Endodermal cell (in vitro differentiated cells): Measurements from ENCODE around the gene SATB1. TPM values are rescaled to one million over a fixed set of nuclear protein-coding genes. Genes with fewer than 3 reads are reported as not detected.

Experiments used
- DNase-seq: peaks from one replicate; pipeline ENCODE4 v3.0.0-alpha.2; 2017
- H3K27ac ChIP-seq: 2 replicates; pipeline ENCODE4 v1.5.1; 2013; ENCODE audit warnings: mild to moderate bottlenecking, low read depth, low read length, moderate library complexity
- H3K27me3 ChIP-seq: 2 replicates; pipeline ENCODE4 v1.6.1; 2013; ENCODE audit warnings: mild to moderate bottlenecking, low read length, moderate library complexity; ENCODE audit not compliant: insufficient read depth, control insufficient read depth, poor library complexity, severe bottlenecking
- H3K36me3 ChIP-seq: 2 replicates; pipeline ENCODE4 v1.7.0; 2013; ENCODE audit warnings: mild to moderate bottlenecking, low read length, moderate library complexity; ENCODE audit not compliant: control insufficient read depth, insufficient read depth
- H3K4me1 ChIP-seq: one replicate; pipeline ENCODE4 v1.7.0; 2013; ENCODE audit warnings: low read length; ENCODE audit not compliant: control insufficient read depth, insufficient read depth
- H3K4me3 ChIP-seq: 2 replicates; pipeline ENCODE4 v1.5.1; 2013; ENCODE audit warnings: mild to moderate bottlenecking, low read length, moderate library complexity
- H3K9ac ChIP-seq: 2 replicates; pipeline ENCODE4 v1.6.1; 2013; ENCODE audit warnings: mild to moderate bottlenecking, low read length, moderate library complexity; ENCODE audit not compliant: poor library complexity, severe bottlenecking; ENCODE audit errors: extremely low read depth
- H3K9me3 ChIP-seq: 2 replicates; pipeline ENCODE4 v1.6.1; 2013; ENCODE audit warnings: mild to moderate bottlenecking, low read length, moderate library complexity; ENCODE audit not compliant: control insufficient read depth
- H3K27ac Mint-ChIP-seq: 2 replicates; pipeline ENCODE4 v1.8.0; 2020; ENCODE audit warnings: mixed read lengths
- H3K27me3 Mint-ChIP-seq: 2 replicates; pipeline ENCODE4 v1.8.0; 2021; ENCODE audit warnings: mild to moderate bottlenecking, mixed read lengths; ENCODE audit not compliant: insufficient read depth
- H3K36me3 Mint-ChIP-seq: 2 replicates; pipeline ENCODE4 v1.8.0; 2020; ENCODE audit warnings: low read depth, mixed read lengths
- H3K4me1 Mint-ChIP-seq: 2 replicates; pipeline ENCODE4 v1.8.0; 2020; ENCODE audit warnings: mixed read lengths
- H3K4me3 Mint-ChIP-seq: 2 replicates; pipeline ENCODE4 v1.8.0; 2020; ENCODE audit warnings: mild to moderate bottlenecking, moderate library complexity, mixed read lengths
- H3K9me3 Mint-ChIP-seq: 2 replicates; pipeline ENCODE4 v1.8.0; 2020; ENCODE audit warnings: mild to moderate bottlenecking, mixed read lengths
- WGBS, 2 experiments: methylation state at CpG; one replicate each; pipeline versions ENCODE4 v1.1.5 to v1.1.7; 2013; ENCODE audit warnings: missing lambda C conversion rate in 2 of 2, mixed read lengths in 1 of 2; ENCODE audit not compliant: insufficient coverage in 1 of 2, insufficient read length in 1 of 2; 5-methylcytosine and 5-hydroxymethylcytosine counted together
- total RNA-seq, 2 donors: library from RNA; stranded (reverse); fragmentation: NEBNext Ultra II Directional in 1 of 2; extraction: Animal tissue kit (Norgen Biotek cat#: 25700) in 1 of 2; gene quantifications; 2 replicates in 1 of 2; 3 replicates in 1 of 2; pipeline ENCODE4 v1.2.1, GENCODE V29; 2021
- TF ChIP-seq, protein P1 (sequence below): fragments of 200-600 bp; sonication (generic); conservative IDR thresholded peaks from 2 replicates; pipeline ENCODE4 v1.5.0; 2021; ENCODE audit warnings: antibody characterized with exemption, mild to moderate bottlenecking

SATB1 gene
- total RNA-seq, 2 donors from 2014 or later: 31.5 to 38.6 TPM

DNA sequence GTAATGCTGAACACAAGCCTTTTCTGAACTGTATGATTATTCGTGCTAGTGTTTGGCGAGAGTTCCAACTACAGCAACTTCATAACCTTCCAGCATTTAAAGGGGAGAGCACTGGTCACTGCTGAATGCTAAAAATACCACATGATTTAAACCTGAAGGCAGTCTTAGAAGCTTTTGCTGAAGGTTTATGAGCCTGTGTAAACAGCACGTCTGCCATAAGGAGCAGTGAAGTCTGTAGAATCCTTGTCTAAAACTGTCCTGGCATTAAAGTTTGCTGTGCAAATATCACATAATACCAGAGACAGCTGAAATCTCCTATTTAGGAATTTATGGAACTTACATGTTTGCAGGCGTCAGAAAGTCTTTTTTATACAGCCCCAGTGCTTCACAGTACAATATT is 5.9 kb downstream of the SATB1 start:
- H3K36me3 Mint-ChIP-seq: peaks cover 24% of the 10 kb centered on the region
- WGBS, 2 experiments: 74 to 87% methylated on average over 3 to 4 of the region's 4 CpGs
- no peak overlapping the region for H3K4me3 Mint-ChIP-seq
- no peaks in the 10 kb centered on the region for H3K9me3 ChIP-seq
- peaks cover 62% of the 10 kb centered on the region for H3K36me3 ChIP-seq
- no peak overlapping the region for H3K9ac ChIP-seq
- no peak for DNase-seq
- H3K27me3 ChIP-seq: no peaks in the 10 kb centered on the region
- peaks cover 7% of the 10 kb centered on the region for H3K4me1 Mint-ChIP-seq
- no peaks in the 10 kb centered on the region for H3K9me3 Mint-ChIP-seq
- H3K27me3 Mint-ChIP-seq: no peaks in the 10 kb centered on the region
- no peak overlapping the region for H3K27ac ChIP-seq
- H3K4me1 ChIP-seq: no peaks in the 10 kb centered on the region
- TF ChIP-seq, protein P1, sequence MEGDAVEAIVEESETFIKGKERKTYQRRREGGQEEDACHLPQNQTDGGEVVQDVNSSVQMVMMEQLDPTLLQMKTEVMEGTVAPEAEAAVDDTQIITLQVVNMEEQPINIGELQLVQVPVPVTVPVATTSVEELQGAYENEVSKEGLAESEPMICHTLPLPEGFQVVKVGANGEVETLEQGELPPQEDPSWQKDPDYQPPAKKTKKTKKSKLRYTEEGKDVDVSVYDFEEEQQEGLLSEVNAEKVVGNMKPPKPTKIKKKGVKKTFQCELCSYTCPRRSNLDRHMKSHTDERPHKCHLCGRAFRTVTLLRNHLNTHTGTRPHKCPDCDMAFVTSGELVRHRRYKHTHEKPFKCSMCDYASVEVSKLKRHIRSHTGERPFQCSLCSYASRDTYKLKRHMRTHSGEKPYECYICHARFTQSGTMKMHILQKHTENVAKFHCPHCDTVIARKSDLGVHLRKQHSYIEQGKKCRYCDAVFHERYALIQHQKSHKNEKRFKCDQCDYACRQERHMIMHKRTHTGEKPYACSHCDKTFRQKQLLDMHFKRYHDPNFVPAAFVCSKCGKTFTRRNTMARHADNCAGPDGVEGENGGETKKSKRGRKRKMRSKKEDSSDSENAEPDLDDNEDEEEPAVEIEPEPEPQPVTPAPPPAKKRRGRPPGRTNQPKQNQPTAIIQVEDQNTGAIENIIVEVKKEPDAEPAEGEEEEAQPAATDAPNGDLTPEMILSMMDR: no peak
- no peak overlapping the region for H3K4me3 ChIP-seq
- no peak overlapping the region for H3K27ac Mint-ChIP-seq

DNA sequence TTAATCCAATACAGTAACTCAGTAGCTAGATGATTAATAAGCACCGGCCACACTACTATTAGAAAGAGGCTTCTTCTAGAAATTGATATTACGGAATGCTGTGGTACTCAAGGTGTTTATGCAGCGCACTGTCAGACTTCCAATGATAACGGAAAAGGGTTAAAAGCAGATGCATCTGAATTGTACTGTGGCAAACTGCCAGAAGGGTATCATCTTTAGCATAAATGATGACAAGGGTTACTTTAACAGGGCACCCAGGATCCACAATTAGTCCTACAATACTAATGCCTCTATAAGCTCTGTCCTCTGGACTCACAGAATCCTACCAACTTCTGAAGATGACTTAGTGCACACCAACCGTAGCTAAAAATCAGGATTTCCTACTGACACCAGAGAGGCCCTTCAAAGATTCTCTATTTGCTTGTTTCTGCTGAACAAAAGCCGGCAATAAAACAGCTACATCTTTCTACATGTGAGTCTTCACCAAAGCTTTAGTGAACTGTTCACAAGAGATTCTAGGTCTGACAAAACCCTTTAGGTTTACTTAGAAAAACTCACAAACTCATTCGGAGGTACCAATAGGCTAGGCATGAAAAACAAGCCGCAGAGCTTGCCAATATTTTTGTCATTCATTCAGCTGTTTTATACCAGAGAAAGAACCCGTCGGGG is 7.1 kb downstream of the SATB1 start:
- peaks cover 69% of the 10 kb centered on the region for H3K36me3 ChIP-seq
- no peak overlapping the region for H3K27ac ChIP-seq
- H3K27me3 Mint-ChIP-seq: no peaks in the 10 kb centered on the region
- no peak overlapping the region for H3K4me3 ChIP-seq
- H3K27me3 ChIP-seq: no peaks in the 10 kb centered on the region
- no peak for DNase-seq
- no peaks in the 10 kb centered on the region for H3K9me3 ChIP-seq
- WGBS, 2 experiments: 92 to 93% methylated on average over 10 of the region's 10 CpGs
- H3K27ac Mint-ChIP-seq: no peak overlapping the region
- H3K36me3 Mint-ChIP-seq: peaks cover 24% of the 10 kb centered on the region
- H3K4me3 Mint-ChIP-seq: no peak overlapping the region
- no peak overlapping the region for H3K9ac ChIP-seq
- peaks cover 2% of the 10 kb centered on the region for H3K4me1 Mint-ChIP-seq
- H3K9me3 Mint-ChIP-seq: no peaks in the 10 kb centered on the region
- no peaks in the 10 kb centered on the region for H3K4me1 ChIP-seq
- TF ChIP-seq, protein P1: no peak

DNA sequence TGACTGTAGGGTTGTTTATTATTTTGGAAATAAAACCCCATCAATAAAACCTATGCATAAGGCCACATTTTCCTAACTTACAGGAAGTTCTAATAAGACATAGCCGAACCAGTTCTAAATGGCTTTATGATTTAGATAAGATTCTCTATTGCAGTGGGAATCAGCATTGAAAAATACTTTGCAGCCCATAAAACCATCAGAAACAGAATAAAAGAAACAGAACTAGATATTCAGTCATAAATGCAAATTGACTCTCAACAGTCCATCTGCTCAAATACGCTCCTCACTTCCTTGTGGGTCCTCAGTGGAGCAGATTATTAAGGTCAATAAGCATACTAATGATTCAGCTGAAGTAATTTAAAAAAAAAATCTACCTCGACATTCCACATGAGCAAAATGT is 8.8 kb downstream of the SATB1 start:
- no peak overlapping the region for H3K4me3 ChIP-seq
- H3K9ac ChIP-seq: no peak overlapping the region
- Mint-ChIP-seq H3K27ac (no peak overlapping the region), H3K9me3 (no peaks in the 10 kb centered on the region), H3K27me3 (no peaks in the 10 kb centered on the region), H3K4me3 (no peak overlapping the region), H3K36me3 (peaks cover 29% of the 10 kb centered on the region), H3K4me1 (no peaks in the 10 kb centered on the region)
- TF ChIP-seq, protein P1: no peak
- H3K9me3 ChIP-seq: no peaks in the 10 kb centered on the region
- peaks cover 75% of the 10 kb centered on the region for H3K36me3 ChIP-seq
- no peaks in the 10 kb centered on the region for H3K4me1 ChIP-seq
- no peak overlapping the region for H3K27ac ChIP-seq
- H3K27me3 ChIP-seq: no peaks in the 10 kb centered on the region
- DNase-seq: no peak
- 86 to 100% methylated on average over 3 of the region's 3 CpGs for WGBS, 2 experiments
